ENCODE data around the gene GGA1.

DNA sequence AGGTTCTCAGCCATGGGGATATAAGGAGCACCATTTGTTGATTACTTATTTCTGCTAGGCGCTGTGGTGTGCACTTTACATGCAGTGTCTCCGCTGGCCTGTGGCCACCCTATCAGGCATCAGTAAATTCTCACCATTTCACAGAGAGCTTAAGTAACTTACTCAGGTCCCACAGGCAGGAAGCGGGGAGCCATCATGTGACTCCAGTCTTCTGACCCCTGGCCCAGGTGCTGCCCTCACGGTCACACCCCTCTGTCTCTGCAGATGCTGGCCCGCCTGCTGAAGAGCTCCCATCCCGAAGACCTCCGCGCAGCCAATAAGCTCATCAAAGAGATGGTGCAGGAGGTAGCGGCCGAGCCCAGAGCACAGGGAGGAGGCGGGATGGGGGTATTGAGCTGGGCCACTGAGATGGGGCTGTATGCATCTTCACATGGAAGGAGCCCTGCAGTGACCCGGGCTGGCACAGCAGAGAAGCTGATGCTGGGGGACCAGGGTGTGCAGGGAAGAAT is 12.8 kb downstream of the GGA1 start:
- TF ChIP-seq, protein P1, sequence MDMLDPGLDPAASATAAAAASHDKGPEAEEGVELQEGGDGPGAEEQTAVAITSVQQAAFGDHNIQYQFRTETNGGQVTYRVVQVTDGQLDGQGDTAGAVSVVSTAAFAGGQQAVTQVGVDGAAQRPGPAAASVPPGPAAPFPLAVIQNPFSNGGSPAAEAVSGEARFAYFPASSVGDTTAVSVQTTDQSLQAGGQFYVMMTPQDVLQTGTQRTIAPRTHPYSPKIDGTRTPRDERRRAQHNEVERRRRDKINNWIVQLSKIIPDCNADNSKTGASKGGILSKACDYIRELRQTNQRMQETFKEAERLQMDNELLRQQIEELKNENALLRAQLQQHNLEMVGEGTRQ (IDR thresholded peaks at IDR 0.05; ENCODE audit: borderline replicate concordance, low read depth, low read length), result no peak
- TF ChIP-seq POLR2AphosphoS5 (IDR thresholded peaks at IDR 0.05; ENCODE audit: low read depth, low read length), result no peak
- no peak for TF ChIP-seq EP300 (IDR thresholded peaks at IDR 0.05; ENCODE audit: borderline replicate concordance in 1 of 2, low read depth in 1 of 2, low read length in 1 of 2)
- TF ChIP-seq, protein P2, sequence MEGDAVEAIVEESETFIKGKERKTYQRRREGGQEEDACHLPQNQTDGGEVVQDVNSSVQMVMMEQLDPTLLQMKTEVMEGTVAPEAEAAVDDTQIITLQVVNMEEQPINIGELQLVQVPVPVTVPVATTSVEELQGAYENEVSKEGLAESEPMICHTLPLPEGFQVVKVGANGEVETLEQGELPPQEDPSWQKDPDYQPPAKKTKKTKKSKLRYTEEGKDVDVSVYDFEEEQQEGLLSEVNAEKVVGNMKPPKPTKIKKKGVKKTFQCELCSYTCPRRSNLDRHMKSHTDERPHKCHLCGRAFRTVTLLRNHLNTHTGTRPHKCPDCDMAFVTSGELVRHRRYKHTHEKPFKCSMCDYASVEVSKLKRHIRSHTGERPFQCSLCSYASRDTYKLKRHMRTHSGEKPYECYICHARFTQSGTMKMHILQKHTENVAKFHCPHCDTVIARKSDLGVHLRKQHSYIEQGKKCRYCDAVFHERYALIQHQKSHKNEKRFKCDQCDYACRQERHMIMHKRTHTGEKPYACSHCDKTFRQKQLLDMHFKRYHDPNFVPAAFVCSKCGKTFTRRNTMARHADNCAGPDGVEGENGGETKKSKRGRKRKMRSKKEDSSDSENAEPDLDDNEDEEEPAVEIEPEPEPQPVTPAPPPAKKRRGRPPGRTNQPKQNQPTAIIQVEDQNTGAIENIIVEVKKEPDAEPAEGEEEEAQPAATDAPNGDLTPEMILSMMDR (IDR thresholded peaks at IDR 0.05), result no peak
- no peak for TF ChIP-seq GATA2 (CRISPR knock-in tag; IDR thresholded peaks at IDR 0.05)
- TF ChIP-seq RAD21 (IDR thresholded peaks at IDR 0.05; ENCODE audit: low read length), result no peak
- TF ChIP-seq, protein P3, sequence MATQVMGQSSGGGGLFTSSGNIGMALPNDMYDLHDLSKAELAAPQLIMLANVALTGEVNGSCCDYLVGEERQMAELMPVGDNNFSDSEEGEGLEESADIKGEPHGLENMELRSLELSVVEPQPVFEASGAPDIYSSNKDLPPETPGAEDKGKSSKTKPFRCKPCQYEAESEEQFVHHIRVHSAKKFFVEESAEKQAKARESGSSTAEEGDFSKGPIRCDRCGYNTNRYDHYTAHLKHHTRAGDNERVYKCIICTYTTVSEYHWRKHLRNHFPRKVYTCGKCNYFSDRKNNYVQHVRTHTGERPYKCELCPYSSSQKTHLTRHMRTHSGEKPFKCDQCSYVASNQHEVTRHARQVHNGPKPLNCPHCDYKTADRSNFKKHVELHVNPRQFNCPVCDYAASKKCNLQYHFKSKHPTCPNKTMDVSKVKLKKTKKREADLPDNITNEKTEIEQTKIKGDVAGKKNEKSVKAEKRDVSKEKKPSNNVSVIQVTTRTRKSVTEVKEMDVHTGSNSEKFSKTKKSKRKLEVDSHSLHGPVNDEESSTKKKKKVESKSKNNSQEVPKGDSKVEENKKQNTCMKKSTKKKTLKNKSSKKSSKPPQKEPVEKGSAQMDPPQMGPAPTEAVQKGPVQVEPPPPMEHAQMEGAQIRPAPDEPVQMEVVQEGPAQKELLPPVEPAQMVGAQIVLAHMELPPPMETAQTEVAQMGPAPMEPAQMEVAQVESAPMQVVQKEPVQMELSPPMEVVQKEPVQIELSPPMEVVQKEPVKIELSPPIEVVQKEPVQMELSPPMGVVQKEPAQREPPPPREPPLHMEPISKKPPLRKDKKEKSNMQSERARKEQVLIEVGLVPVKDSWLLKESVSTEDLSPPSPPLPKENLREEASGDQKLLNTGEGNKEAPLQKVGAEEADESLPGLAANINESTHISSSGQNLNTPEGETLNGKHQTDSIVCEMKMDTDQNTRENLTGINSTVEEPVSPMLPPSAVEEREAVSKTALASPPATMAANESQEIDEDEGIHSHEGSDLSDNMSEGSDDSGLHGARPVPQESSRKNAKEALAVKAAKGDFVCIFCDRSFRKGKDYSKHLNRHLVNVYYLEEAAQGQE (IDR thresholded peaks at IDR 0.05; ENCODE audit: low read depth, low read length), result no peak
- no peak for TF ChIP-seq RCOR1 (IDR thresholded peaks at IDR 0.05; ENCODE audit: low read length)
- no peak for TF ChIP-seq FOXM1 (IDR thresholded peaks at IDR 0.05; ENCODE audit: low read depth)
- no peak for TF ChIP-seq GABPA (IDR thresholded peaks at IDR 0.05; ENCODE audit: low read depth)
- TF ChIP-seq MXI1 (IDR thresholded peaks at IDR 0.05; ENCODE audit: low read depth, low read length), result no peak
- TF ChIP-seq, protein P4, sequence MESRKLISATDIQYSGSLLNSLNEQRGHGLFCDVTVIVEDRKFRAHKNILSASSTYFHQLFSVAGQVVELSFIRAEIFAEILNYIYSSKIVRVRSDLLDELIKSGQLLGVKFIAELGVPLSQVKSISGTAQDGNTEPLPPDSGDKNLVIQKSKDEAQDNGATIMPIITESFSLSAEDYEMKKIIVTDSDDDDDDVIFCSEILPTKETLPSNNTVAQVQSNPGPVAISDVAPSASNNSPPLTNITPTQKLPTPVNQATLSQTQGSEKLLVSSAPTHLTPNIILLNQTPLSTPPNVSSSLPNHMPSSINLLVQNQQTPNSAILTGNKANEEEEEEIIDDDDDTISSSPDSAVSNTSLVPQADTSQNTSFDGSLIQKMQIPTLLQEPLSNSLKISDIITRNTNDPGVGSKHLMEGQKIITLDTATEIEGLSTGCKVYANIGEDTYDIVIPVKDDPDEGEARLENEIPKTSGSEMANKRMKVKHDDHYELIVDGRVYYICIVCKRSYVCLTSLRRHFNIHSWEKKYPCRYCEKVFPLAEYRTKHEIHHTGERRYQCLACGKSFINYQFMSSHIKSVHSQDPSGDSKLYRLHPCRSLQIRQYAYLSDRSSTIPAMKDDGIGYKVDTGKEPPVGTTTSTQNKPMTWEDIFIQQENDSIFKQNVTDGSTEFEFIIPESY (IDR thresholded peaks at IDR 0.05; ENCODE audit: borderline replicate concordance, low read depth), result no peak
- TF ChIP-seq, protein P5, sequence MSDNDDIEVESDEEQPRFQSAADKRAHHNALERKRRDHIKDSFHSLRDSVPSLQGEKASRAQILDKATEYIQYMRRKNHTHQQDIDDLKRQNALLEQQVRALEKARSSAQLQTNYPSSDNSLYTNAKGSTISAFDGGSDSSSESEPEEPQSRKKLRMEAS (IDR thresholded peaks at IDR 0.05; ENCODE audit: low read depth), result no peak
